Parathyroid adenoma (tissue), 2 donors: ENCODE results near the gene TRIM63.

Experiments
- H2AFZ ChIP-seq: fragments of 300-600 bp; sonication (generic); one replicate; pipeline ENCODE4 v1.7.0; 2017; ENCODE audit warnings: antibody characterized with exemption, mild to moderate bottlenecking
- H3K27ac ChIP-seq: fragments of 300-600 bp; sonication (generic); one replicate; pipeline ENCODE4 v1.7.0; 2017
- H3K27me3 ChIP-seq: fragments of 300-600 bp; sonication (generic); one replicate; pipeline ENCODE4 v1.7.0; 2017; ENCODE audit warnings: low read length; ENCODE audit not compliant: control insufficient read depth, insufficient read depth
- H3K36me3 ChIP-seq: fragments of 300-600 bp; sonication (generic); one replicate; pipeline ENCODE4 v1.7.0; 2017; ENCODE audit warnings: low read length; ENCODE audit not compliant: control insufficient read depth, insufficient read depth
- H3K4me1 ChIP-seq: fragments of 300-600 bp; sonication (generic); one replicate; pipeline ENCODE4 v1.7.0; 2017; ENCODE audit warnings: control low read depth
- H3K4me2 ChIP-seq: fragments of 300-600 bp; sonication (generic); one replicate; pipeline ENCODE4 v1.7.0; 2017; ENCODE audit warnings: low read length
- H3K4me3 ChIP-seq: fragments of 300-600 bp; sonication (generic); one replicate; pipeline ENCODE4 v1.7.0; 2017; ENCODE audit warnings: low read depth, low read length
- H3K79me2 ChIP-seq: fragments of 300-600 bp; sonication (generic); one replicate; pipeline ENCODE4 v1.7.0; 2017; ENCODE audit warnings: control low read depth
- H3K9ac ChIP-seq: fragments of 300-600 bp; sonication (generic); one replicate; pipeline ENCODE4 v1.7.0; 2017; ENCODE audit warnings: mild to moderate bottlenecking
- H3K9me3 ChIP-seq: fragments of 300-600 bp; sonication (generic); one replicate; pipeline ENCODE4 v1.7.0; 2017; ENCODE audit warnings: low read length; ENCODE audit not compliant: control insufficient read depth
- CTCF ChIP-seq: fragments of 300-600 bp; sonication (generic); IDR thresholded peaks from one replicate; pipeline ENCODE4 v1.7.0; 2017; ENCODE audit warnings: antibody characterized with exemption, mild to moderate bottlenecking
- donor health status: primary hyperparathyroidism.

The TRIM63 gene

GRCh38 chr1:26012864-26013263, 54.6 kb downstream of the TRIM63 start:
- Histone ChIP-seq H3K4me2 (no peak overlapping the region), H3K79me2 (no peaks in the 10 kb centered on the region), H3K4me1 (no peaks in the 10 kb centered on the region), H2AFZ (no peak overlapping the region), H3K9me3 (no peaks in the 10 kb centered on the region), H3K9ac (no peak overlapping the region), H3K36me3 (no peaks in the 10 kb centered on the region), H3K27me3 (no peaks in the 10 kb centered on the region), H3K4me3 (no peak overlapping the region), H3K27ac (no peak overlapping the region)
- no peak for TF ChIP-seq CTCF

DNA sequence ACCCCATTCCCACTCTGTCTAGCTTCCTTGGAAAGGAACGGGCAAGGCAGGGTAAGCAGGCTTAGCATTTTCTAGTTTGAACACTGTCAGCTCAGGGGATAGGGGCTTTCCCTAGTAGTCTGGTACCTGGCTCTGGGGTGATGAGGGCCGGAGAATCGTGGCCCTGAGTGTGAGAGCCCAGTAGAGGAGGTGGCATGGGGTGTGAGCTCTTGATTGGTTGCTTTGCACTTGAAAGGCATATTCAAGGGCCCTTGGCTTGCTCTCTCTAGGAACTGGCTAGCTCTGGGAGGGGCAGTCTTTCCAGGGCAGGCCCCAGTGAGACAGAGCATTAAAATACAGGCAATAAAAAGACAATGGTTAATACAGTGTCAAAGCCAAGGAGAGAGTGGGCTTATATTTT, 56.6 kb downstream of the TRIM63 start:
- Histone ChIP-seq H3K27ac (no peak overlapping the region), H3K79me2 (no peaks in the 10 kb centered on the region), H3K36me3 (no peaks in the 10 kb centered on the region), H2AFZ (no peak overlapping the region), H3K4me1 (no peaks in the 10 kb centered on the region), H3K4me2 (no peak overlapping the region), H3K27me3 (no peaks in the 10 kb centered on the region), H3K4me3 (no peak overlapping the region), H3K9ac (no peak overlapping the region), H3K9me3 (no peaks in the 10 kb centered on the region)
- TF ChIP-seq CTCF, result no peak

DNA sequence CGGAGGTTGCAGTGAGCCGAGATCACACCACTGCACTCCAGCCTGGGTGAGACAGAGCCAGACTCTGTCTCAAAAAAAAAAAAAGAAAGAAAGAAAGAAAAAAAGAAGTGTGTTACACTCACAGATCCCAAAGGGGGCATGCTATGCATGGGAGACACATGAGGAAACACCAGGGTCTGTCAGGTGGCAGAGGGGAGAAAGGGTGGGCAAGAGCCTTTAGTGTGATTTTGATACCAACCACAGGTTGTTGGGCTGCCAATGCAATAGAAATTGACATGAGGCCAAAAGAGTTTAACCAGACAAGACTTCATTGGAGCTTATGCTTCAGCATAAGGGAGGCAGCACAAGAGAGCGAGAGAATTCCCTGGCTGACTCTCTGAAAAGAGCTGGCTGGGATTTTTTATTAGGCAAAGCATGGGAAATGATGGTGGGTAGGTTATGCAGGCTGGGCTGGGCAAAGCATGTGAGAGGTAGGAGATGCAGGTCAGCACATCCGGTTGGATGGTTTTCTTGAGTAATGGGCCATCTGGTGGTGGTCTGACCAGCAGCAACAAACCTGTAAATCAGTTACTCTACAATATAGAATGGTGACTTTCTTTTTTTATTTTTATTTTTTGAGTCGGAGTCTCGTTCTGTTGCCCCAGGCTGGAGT, 57.5 kb downstream of the TRIM63 start:
- Histone ChIP-seq H3K4me2 (no peak overlapping the region), H3K4me1 (no peaks in the 10 kb centered on the region)

DNA sequence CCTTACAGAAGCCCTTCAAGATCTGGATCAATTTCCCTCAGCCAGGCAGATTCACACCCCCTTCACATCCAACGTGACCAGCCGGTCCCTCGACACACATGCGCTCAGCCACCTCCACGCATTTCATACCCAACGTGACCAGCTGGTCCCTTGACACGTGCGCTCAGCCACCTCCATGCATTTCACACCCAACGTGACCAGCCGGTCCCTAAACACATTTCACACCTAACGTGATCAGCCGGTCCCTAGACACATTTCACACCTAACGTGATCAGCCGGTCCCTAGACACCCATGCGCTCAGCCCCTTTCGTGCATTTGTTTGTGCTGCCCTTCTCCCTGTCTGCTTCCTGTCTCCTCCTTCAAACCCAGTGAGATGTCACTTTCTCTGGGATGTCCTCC, 60.7 kb downstream of the TRIM63 start:
- H3K27me3 ChIP-seq, result no peaks in the 10 kb centered on the region
- H3K4me1 ChIP-seq, result no peaks in the 10 kb centered on the region
- no peak for TF ChIP-seq CTCF
- no peak overlapping the region for H3K9ac ChIP-seq
- H3K27ac ChIP-seq, result no peak overlapping the region
- H3K36me3 ChIP-seq, result no peaks in the 10 kb centered on the region
- no peak overlapping the region for H2AFZ ChIP-seq
- no peak overlapping the region for H3K4me2 ChIP-seq
- H3K9me3 ChIP-seq, result no peaks in the 10 kb centered on the region
- H3K79me2 ChIP-seq, result no peaks in the 10 kb centered on the region
- no peak overlapping the region for H3K4me3 ChIP-seq

More for the DNA sequence above, 57.5 kb downstream of the TRIM63 start:
- no peak for TF ChIP-seq CTCF
- H3K27ac ChIP-seq, result no peak overlapping the region
- no peaks in the 10 kb centered on the region for H3K27me3 ChIP-seq
- H2AFZ ChIP-seq, result no peak overlapping the region
- no peaks in the 10 kb centered on the region for H3K79me2 ChIP-seq
- no peaks in the 10 kb centered on the region for H3K36me3 ChIP-seq
- no peak overlapping the region for H3K4me3 ChIP-seq
- no peak overlapping the region for H3K9ac ChIP-seq
- H3K9me3 ChIP-seq, result no peaks in the 10 kb centered on the region

- Histone ChIP-seq H3K4me1 (no peaks in the 10 kb centered on the region), H3K9ac (no peak overlapping the region), H3K36me3 (no peaks in the 10 kb centered on the region), H3K27me3 (no peaks in the 10 kb centered on the region), H3K4me3 (no peak overlapping the region), H3K9me3 (no peaks in the 10 kb centered on the region), H3K27ac (no peak overlapping the region), H3K4me2 (no peak overlapping the region), H3K79me2 (no peaks in the 10 kb centered on the region), H2AFZ (no peak overlapping the region)
- TF ChIP-seq CTCF, result no peak
Observed at GRCh38 chr1:26005434-26006105, 61.9 kb downstream of the TRIM63 start.
